Nucleus accumbens (tissue), 56 donors: Measurements from ENCODE around the gene SORBS1.

Experiments
- DNase-seq, 56 donors: peaks; one replicate each; lab custom pipeline; 2025; lab: John Stamatoyannopoulos, UW

SORBS1 gene

DNA sequence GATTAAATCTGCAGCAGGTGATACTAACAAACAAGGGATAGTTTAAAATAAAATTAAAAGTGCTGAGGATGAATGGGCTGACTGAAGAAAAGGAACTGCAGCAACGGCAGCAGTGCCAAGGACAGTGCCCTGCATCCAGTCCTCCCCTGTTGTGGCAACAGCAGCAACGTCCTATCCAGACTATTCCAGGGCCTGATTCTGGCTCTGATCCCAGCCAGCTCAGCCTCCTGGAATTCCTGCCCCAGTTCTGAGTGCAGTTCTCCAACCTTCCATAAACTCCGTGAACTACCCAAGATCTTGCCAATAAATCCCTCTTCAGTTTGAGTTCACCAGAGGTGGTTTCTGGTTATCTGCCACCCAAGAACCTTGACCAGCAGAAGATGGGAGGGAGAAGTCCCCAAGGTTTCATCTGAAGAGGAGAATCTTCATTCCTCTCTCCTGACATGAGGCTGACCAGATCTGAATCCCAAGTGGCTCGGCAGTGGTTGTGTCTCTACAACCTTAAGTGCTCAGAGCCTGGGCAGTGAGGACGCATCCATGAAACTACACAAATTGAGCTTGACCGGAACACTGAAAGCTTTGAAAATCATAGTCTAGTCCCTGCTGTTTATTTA, 115.8 kb downstream of the SORBS1 start:
- DNase-seq, result peak in 26 of 56 donors; percentile 16 to 65 (median 36)

DNA sequence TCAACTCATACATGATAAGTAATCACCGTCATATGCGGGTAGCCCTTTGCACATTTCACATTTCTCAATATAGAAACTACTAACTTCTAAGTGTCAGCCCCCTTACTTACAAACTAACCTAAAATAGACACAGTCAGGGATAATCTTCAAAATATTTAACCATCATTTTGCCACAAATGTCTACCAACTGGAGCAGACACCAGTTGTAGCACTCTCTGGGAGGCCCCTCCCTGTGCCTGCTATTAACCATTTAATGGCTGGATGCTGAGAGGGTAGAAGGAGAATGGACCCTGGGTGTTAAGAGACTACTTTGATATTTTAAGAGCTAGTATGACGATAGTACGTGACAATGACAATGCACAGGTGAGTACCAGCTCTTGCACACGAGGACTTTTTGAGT, 116.4 kb downstream of the SORBS1 start:
- no peak for DNase-seq

- DNase-seq, result no peak
These were observed 117.5 kb downstream of the SORBS1 start for GRCh38 chr10:95443636-95444035.

DNA sequence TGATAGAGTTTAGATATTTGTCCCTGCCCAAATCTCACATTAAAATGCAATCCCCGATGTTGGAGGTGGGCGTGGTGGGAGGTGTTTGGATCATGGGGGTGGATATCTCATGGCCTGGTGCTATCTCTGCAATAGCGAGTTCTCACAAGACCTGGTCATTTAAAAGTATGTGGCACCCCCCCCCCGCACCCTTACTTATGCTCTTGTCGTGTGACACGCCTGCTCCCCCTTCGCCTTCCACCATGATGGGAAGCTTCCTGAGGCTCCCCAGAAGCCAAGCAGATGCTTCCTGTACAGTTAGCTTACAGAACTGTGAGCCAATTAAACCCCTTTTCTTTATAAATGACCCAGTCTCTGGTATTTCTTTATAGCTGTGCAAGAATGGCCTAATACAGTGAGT, 118.8 kb downstream of the SORBS1 start:
- no peak for DNase-seq

DNA sequence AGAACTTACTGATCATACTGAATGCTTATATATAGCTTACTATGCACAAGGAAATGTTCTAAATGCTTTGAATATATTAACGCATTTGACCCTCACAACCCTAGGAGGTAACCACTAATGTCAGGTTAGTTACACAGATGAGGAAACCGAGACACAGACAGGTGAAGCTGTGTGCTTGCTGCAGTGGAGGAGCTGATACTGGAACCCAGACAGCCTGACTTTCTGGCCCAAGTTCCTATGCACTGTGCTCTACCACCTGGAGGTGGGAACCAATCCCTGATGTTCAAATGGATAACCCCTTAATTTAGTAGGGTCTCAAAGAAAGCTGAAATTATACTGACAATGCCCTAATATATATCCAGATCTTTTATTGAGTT, 119.6 kb downstream of the SORBS1 start:
- DNase-seq, result no peak

DNA sequence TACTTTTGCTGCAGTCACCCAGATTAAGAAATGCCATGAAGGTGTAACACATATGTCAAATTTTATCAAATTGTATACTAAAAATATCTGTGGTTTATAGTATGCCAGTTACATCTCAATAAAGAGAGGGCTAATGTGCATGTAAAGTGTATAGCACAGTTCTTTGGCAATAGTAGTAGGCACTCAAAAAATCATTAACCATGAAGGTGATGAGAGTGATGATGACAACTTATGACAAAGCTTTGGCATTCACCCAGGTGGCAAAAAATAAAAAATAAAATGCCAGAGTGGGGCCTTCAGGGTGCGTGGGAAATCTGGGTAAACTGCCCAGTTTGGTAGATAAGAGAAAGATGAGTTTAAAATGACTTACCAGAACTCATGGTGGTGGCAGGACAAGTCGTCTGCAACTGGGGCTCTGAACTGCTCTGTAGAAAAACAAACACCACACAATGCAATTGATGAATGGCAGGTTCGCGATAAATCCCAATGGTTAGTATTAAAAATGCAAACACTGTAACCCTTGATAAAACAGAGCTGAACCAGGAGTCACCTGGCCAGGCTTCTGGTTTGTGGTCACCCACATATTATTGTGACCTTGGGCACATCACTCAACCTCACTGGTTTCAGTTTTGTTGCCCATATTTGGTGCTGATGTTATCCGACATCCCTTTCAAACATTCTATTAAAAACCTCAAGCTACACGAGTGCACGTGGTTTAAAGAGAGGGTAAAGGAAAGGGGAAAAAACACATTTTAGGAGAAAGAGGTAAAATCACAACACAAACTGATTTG, 120.2 kb downstream of the SORBS1 start:
- no peak for DNase-seq

DNA sequence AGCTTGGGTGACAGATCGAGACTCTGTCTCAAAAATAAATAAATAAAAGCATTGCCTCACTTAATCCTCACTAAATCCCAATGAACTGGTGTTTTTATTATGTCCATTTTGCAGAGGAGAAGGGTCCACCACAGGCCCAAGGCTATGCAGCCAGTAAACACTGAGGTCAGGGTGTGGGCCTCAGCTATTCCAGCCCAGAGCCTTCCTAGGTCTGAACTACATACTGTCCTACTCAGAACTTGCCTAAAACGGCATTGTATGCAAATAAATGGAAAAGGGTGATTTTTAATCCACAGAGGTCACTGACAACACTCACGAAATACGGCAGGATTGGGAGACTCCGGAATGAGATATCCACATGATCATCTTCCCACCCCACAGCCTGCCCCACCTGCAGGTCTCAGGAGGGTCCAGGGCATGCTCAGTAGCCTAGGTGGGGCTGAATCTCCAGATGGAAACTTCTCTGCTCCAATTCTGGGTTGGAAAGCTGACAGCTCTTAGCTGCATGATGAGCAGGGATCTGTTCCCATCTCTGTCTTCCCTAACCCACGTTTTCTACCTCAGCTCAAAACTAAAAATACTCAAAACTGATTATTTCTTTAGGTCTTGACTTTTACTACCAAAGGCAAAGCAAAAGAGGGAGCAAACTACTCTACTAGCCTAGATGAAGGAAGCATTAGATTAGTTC, 121.0 kb downstream of the SORBS1 start:
- no peak for DNase-seq

GRCh38 chr10:95438781-95439180, 122.4 kb downstream of the SORBS1 start:
- no peak for DNase-seq

- DNase-seq, result no peak
These were observed 123.5 kb downstream of the SORBS1 start for GRCh38 chr10:95437669-95438068.

DNA sequence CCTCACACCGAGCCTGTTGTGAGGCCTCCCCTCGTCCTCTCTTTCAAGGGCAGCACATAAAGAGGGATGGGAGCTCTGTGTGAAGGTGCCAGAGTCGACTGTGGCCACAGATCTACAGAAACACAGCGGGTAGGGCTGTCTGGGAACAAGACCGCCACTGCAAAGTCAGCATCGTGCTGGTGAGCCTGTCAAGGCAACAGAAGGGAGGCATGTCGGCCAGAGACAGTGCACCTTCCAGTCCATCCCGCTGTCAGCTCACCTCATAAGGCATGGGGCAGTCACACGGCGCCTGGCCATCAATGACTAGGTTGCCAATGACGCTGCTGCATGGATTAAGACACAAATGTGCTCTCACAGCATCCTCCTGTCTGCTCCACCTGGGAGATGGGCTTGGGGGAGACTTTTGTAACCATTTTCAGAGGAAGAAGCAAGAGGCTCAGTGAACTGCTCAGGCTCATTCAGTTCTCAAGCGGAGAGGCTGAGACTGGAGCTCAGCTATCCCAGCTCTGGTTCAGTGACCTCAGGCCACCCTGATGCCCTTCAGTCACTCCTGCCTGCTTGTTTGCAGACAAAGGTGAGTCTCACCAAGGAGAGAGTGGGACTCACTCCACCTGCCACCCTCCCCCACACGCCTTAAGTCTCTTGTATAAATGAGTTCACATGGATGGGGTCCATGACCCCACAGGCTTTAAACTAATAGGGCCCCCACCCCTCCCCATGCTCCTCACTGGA, 125.5 kb downstream of the SORBS1 start:
- no peak for DNase-seq

DNA sequence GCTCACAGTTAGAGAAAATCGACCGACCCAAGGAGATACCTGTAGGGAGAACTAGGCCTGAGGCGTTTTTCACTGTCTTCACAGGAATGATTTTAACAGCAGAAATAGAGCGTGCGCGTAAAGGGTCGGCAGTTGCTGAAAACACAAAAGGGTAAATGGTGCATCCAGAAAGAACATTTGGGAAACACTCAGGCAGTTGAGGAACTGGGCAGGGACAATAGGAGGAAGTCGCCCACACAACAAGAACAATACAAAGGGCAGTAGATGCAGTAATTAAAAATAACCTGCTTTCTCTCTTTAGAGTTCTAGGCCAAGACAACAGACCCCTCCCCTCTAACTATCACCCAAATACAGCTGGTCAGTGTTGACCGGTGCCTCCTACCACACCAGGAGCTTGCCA, 126.6 kb downstream of the SORBS1 start:
- DNase-seq, result no peak

- DNase-seq, result no peak
These were observed 129.2 kb downstream of the SORBS1 start for GRCh38 chr10:95431900-95432342.

- DNase-seq, result peak in 24 of 56 donors; percentile 7 to 53 (median 29)
These were observed 130.8 kb downstream of the SORBS1 start for GRCh38 chr10:95430231-95430951.

GRCh38 chr10:95429639-95430038, 131.5 kb downstream of the SORBS1 start:
- no peak for DNase-seq

GRCh38 chr10:95428701-95429100, 132.5 kb downstream of the SORBS1 start:
- DNase-seq, result no peak

DNA sequence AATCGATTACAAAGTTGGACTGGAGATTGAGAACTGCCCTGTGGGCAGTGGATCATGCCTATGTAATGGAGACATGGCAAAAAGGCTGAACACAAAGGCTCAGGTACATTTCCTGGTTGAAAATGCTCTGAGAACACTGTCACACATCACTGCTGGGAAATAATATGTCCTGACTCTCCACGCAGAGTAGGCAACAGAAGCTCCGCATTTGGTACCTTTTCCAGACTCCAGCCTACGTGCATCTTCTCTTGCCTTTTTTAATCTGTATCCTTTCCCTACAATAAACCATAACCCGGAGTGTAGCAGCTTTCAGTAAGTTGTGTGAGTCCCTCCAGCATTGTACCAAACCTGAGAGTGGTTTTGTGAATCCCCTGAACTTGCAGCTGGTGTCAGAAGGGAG, 134.7 kb downstream of the SORBS1 start:
- DNase-seq, result no peak

DNA sequence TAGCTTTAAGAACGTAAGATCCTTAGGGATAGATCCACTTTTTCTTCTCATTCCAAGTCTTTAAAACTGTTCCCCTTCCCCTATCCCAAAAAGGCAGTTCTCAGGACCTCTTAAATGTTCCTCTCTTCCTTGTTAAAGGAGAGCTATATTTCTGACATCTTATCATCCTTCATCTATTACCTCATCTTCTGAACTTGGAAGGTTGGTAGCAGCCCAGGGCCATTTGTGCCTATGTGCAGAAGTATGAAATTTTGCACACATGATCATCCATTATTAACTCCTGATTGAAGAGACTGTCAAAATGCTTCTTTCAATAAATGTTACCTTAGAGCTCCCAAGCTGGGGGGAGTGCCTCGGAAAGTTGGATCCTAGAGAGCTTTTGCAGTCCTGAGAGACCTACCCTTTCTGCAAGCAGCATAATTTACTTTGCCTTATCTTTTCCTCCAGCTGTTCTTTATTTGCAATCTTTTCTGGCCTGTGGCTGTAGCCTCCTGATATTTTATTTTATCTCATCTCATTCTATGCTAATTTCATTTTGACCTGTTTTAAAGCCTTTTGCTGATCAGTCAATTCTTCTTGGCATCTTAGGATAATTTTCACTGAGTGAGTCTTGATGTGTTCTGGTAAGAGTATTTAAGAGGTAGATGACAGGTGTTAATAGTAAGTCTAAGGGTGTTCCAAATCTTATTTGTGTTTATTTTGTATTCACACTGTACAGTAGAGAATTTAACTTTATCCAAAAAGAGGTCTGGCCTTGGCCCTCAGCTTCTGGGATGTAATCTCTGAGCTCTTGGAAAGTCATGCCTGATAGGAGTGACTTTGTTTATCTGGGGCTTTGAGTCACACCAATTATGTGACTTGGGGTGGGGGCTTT, 135.3 kb downstream of the SORBS1 start:
- DNase-seq, result no peak

DNA sequence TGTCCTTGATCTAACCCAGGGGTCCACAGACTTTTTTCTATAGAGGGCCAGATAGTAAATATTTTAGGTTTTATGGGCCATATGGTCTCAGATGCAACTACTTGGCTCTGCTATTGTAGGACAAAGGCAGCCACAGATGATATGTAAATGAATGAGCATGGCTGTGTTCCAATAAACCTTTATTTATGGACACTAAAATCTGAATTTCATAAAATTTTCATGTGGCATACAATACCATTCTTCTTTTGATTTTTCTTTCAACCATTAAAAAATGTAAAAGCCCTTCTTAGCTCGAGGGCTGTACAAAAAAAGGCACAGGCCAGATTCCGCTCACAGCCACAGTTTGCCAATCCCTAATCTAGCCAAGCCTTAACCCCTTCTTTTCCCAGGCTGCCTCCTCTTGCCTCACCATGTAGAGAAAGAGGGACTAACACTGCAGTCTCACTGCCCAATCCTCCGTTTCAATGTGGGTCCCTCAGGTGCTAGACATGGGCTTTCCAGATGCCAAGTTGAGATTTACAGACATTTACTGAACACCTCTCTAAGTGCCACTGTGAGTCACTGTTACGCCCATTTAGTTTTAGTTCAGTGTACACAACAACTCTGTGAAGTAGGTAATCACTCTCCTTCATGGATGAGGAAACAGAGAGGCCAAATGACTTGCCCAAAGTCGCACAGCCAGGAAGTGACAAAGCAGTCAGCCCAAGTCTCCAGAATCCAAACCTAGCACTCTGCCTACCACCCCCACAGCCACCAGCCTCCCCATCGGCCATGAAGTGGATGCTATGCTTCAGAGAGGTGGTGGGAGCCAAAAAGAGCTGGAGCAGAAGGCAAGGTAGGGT, 137.8 kb downstream of the SORBS1 start:
- no peak for DNase-seq
